Suprapubic skin (tissue), 4 donors: ENCODE data around the gene DDIT3.

Experiments used
- CTCF ChIP-seq, 2 donors: fragments of 200-600 bp in 1 of 2; fragments of 450-650 bp in 1 of 2; sonication (generic) in 1 of 2; IDR thresholded peaks; one replicate each; pipeline ENCODE4 v1.5.1; 2016 to 2019; ENCODE audit warnings: antibody characterized with exemption in 2 of 2, mild to moderate bottlenecking in 1 of 2, moderate library complexity in 1 of 2
- EP300 ChIP-seq: sonication (generic); formaldehyde crosslinking; IDR thresholded peaks from one replicate; pipeline ENCODE4 v1.6.1; 2017; ENCODE audit warnings: antibody characterized with exemption
- POLR2A ChIP-seq, 2 donors: fragments of 450-650 bp; IDR thresholded peaks; one replicate each; pipeline ENCODE4 v1.6.1; 2017; ENCODE audit warnings: antibody characterized with exemption in 2 of 2, mild to moderate bottlenecking in 2 of 2, moderate library complexity in 2 of 2
- POLR2AphosphoS5 ChIP-seq, 3 donors: sonication (generic); formaldehyde crosslinking; IDR thresholded peaks; one replicate each; pipeline ENCODE4 v1.6.1; 2017; ENCODE audit warnings: antibody characterized with exemption in 3 of 3

- no peak for TF ChIP-seq CTCF (IDR thresholded peaks at IDR 0.05)
- no peak for TF ChIP-seq POLR2AphosphoS5 (IDR thresholded peaks at IDR 0.05)
- TF ChIP-seq POLR2A (IDR thresholded peaks at IDR 0.05) = no peak
- TF ChIP-seq EP300 = no peak
Measured at GRCh38 chr12:57516617-57517153, 3.6 kb downstream of the DDIT3 start.
